Panc1 (cell line): ENCODE data around the gene SOX11.

Source experiments
- CTCF ChIP-seq: fragments of 450-650 bp; IDR thresholded peaks from 2 replicates; pipeline ENCODE4 v1.5.1; 2017; ENCODE audit warnings: mild to moderate bottlenecking
- POLR2AphosphoS5 ChIP-seq: IDR thresholded peaks from 2 replicates; pipeline ENCODE4 v1.6.1; 2012; ENCODE audit warnings: mild to moderate bottlenecking, low read depth, low read length, moderate library complexity

GRCh38 chr2:5690286-5690685 is 1.9 kb upstream of the SOX11 start:
- TF ChIP-seq CTCF (no peak), POLR2AphosphoS5 (no peak)
